ENCODE data around the gene CHRNA10.

DNA sequence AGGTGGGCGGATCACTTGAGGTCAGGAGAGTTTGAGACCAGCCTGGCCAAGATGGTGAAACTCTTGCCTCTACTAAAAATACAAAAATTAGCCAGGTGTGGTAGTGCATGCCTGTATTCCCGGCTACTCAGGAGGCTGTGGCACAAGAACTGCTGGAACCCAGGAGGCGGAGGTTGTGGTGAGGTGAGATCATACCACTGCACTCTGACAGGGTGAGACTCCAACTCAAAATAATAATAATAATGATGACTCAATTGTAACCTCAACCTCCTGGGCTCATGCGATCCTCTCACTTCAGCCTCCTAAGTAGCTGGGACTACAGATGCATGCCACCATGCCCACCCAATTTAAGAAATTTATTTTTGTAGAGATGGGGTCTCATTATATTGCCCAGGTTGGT is 15.6 kb upstream of the CHRNA10 start:
- TF ChIP-seq, protein P1, sequence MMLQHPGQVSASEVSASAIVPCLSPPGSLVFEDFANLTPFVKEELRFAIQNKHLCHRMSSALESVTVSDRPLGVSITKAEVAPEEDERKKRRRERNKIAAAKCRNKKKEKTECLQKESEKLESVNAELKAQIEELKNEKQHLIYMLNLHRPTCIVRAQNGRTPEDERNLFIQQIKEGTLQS (CRISPR knock-in tag; conservative IDR thresholded peaks at IDR 0.05): no peak
- TF ChIP-seq, protein P2, sequence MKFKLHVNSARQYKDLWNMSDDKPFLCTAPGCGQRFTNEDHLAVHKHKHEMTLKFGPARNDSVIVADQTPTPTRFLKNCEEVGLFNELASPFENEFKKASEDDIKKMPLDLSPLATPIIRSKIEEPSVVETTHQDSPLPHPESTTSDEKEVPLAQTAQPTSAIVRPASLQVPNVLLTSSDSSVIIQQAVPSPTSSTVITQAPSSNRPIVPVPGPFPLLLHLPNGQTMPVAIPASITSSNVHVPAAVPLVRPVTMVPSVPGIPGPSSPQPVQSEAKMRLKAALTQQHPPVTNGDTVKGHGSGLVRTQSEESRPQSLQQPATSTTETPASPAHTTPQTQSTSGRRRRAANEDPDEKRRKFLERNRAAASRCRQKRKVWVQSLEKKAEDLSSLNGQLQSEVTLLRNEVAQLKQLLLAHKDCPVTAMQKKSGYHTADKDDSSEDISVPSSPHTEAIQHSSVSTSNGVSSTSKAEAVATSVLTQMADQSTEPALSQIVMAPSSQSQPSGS (CRISPR knock-in tag; IDR thresholded peaks at IDR 0.05; ENCODE audit: borderline replicate concordance, low read depth): no peak
- TF ChIP-seq ZNF423 (CRISPR knock-in tag; IDR thresholded peaks at IDR 0.05): no peak
- TF ChIP-seq, protein P3, sequence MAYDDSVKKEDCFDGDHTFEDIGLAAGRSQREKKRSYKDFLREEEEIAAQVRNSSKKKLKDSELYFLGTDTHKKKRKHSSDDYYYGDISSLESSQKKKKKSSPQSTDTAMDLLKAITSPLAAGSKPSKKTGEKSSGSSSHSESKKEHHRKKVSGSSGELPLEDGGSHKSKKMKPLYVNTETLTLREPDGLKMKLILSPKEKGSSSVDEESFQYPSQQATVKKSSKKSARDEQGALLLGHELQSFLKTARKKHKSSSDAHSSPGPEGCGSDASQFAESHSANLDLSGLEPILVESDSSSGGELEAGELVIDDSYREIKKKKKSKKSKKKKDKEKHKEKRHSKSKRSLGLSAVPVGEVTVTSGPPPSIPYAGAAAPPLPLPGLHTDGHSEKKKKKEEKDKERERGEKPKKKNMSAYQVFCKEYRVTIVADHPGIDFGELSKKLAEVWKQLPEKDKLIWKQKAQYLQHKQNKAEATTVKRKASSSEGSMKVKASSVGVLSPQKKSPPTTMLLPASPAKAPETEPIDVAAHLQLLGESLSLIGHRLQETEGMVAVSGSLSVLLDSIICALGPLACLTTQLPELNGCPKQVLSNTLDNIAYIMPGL (CRISPR knock-in tag; IDR thresholded peaks at IDR 0.05): no peak
- no peak for TF ChIP-seq NFE2L1 (CRISPR knock-in tag; IDR thresholded peaks at IDR 0.05)
- TF ChIP-seq JUN (CRISPR knock-in tag; IDR thresholded peaks at IDR 0.05): no peak
- no peak for TF ChIP-seq CREB1 (CRISPR knock-in tag; IDR thresholded peaks at IDR 0.05)
